IgD-negative memory B cell (primary cell): ENCODE data around the gene ASPHD2. TPM values are rescaled to one million over a fixed set of nuclear protein-coding genes. Genes with fewer than 3 reads are reported as not detected.
"Not testable (repeated sequence)": the region's sequence is repeated elsewhere in the genome, so short reads cannot be mapped to it uniquely, and the experiment has no call there.

Experiments
- H3K27ac Mint-ChIP-seq, 3 donors: one replicate each; pipeline ENCODE4 v1.8.0; 2020 to 2022; ENCODE audit warnings: mild to moderate bottlenecking in 3 of 3, mixed read lengths in 3 of 3, moderate library complexity in 1 of 3
- H3K27me3 Mint-ChIP-seq: one replicate; pipeline ENCODE4 v1.8.0; 2021; ENCODE audit warnings: mixed read lengths
- H3K36me3 Mint-ChIP-seq: one replicate; pipeline ENCODE4 v1.8.0; 2020; ENCODE audit warnings: mild to moderate bottlenecking, mixed read lengths
- H3K4me1 Mint-ChIP-seq, 3 donors: one replicate each; pipeline ENCODE4 v1.8.0; 2020 to 2022; ENCODE audit warnings: mixed read lengths in 3 of 3, mild to moderate bottlenecking in 1 of 3
- H3K4me3 Mint-ChIP-seq, 4 donors: one replicate each; pipeline ENCODE4 v1.8.0; 2020 to 2022; ENCODE audit warnings: mild to moderate bottlenecking in 4 of 4, mixed read lengths in 4 of 4, moderate library complexity in 3 of 4
- H3K9me3 Mint-ChIP-seq, 3 donors: one replicate each; pipeline ENCODE4 v1.8.0; 2020 to 2021; ENCODE audit warnings: mixed read lengths in 3 of 3, mild to moderate bottlenecking in 1 of 3
- polyA plus RNA-seq: library from polyadenylated mRNA; unstranded; fragments of 300-500 nt; fragmentation: Illumina TruSeq; gene quantifications from one replicate; pipeline ENCODE4 v1.2.3, GENCODE V29; 2021

ASPHD2 gene
- polyA plus RNA-seq, 1 donor from 2014 or later = 5.7 TPM

GRCh38 chr22:26432619-26433311, 3.7 kb downstream of the ASPHD2 start:
- H3K36me3 Mint-ChIP-seq = peaks cover 4% of the 10 kb centered on the region
- H3K9me3 Mint-ChIP-seq = no peaks in the 10 kb centered on the region
- H3K27me3 Mint-ChIP-seq = no peaks in the 10 kb centered on the region
- H3K4me3 Mint-ChIP-seq = peak overlapping the region; percentile 10 to 90 (median 40)
- peaks cover 37 to 47% (median 45%) of the 10 kb centered on the region in 3 donors for H3K4me1 Mint-ChIP-seq
- H3K27ac Mint-ChIP-seq = peak overlapping the region in 2 of 3 donors; percentile 90 to 91

GRCh38 chr22:26433805-26434204, 4.7 kb downstream of the ASPHD2 start:
- Mint-ChIP-seq H3K9me3 (no peaks in the 10 kb centered on the region), H3K36me3 (peaks cover 4% of the 10 kb centered on the region), H3K4me1 (peaks cover 37 to 44% (median 42%) of the 10 kb centered on the region in 3 donors), H3K27me3 (no peaks in the 10 kb centered on the region), H3K4me3 (peak overlapping the region in 1 of 4 donors; percentile 21), H3K27ac (peak overlapping the region in 2 of 3 donors; percentile 34 to 69)

GRCh38 chr22:26435327-26436093, 6.5 kb downstream of the ASPHD2 start:
- Mint-ChIP-seq H3K27me3 (no peaks in the 10 kb centered on the region), H3K4me3 (no peak overlapping the region), H3K4me1 (peaks cover 27 to 36% (median 36%) of the 10 kb centered on the region in 3 donors), H3K27ac (no peak overlapping the region), H3K36me3 (peaks cover 4% of the 10 kb centered on the region), H3K9me3 (no peaks in the 10 kb centered on the region)

- H3K27ac Mint-ChIP-seq = no peak overlapping the region
- no peak overlapping the region for H3K4me3 Mint-ChIP-seq
- H3K4me1 Mint-ChIP-seq = peaks cover 16 to 26% (median 25%) of the 10 kb centered on the region in 3 donors
- H3K9me3 Mint-ChIP-seq = no peaks in the 10 kb centered on the region
- peaks cover 4% of the 10 kb centered on the region for H3K36me3 Mint-ChIP-seq
- no peaks in the 10 kb centered on the region for H3K27me3 Mint-ChIP-seq
Measured at GRCh38 chr22:26436903-26437515, 7.9 kb downstream of the ASPHD2 start.

- Mint-ChIP-seq H3K36me3 (peaks cover 4% of the 10 kb centered on the region), H3K9me3 (no peaks in the 10 kb centered on the region), H3K4me3 (no peak overlapping the region), H3K4me1 (peaks cover 8 to 19% (median 17%) of the 10 kb centered on the region in 3 donors), H3K27me3 (no peaks in the 10 kb centered on the region), H3K27ac (peak overlapping the region in 1 of 3 donors; percentile 47)
Measured at GRCh38 chr22:26437694-26438392, 8.8 kb downstream of the ASPHD2 start.

GRCh38 chr22:26438776-26439175, 9.7 kb downstream of the ASPHD2 start:
- not testable (repeated sequence) for H3K36me3 Mint-ChIP-seq, H3K27ac Mint-ChIP-seq, H3K4me3 Mint-ChIP-seq, H3K27me3 Mint-ChIP-seq, H3K9me3 Mint-ChIP-seq
- H3K4me1 Mint-ChIP-seq = peaks cover 6 to 18% (median 15%) of the 10 kb centered on the region in 3 donors

GRCh38 chr22:26439559-26439958, 10.5 kb downstream of the ASPHD2 start:
- Mint-ChIP-seq H3K27ac (no peak overlapping the region), H3K4me1 (peaks cover 6 to 18% (median 15%) of the 10 kb centered on the region in 3 donors), H3K36me3 (peaks cover 4% of the 10 kb centered on the region), H3K27me3 (no peaks in the 10 kb centered on the region), H3K4me3 (no peak overlapping the region), H3K9me3 (no peaks in the 10 kb centered on the region)

- Mint-ChIP-seq H3K4me1 (peaks cover 0 to 5% (median 1%) of the 10 kb centered on the region in 3 donors), H3K4me3 (no peak overlapping the region), H3K36me3 (no peaks in the 10 kb centered on the region), H3K27ac (peak overlapping the region in 1 of 3 donors; percentile 39), H3K27me3 (no peaks in the 10 kb centered on the region), H3K9me3 (no peaks in the 10 kb centered on the region)
Measured at GRCh38 chr22:26442086-26442756, 13.2 kb downstream of the ASPHD2 start.

- Mint-ChIP-seq H3K27ac (no peak overlapping the region), H3K27me3 (no peaks in the 10 kb centered on the region), H3K4me1 (peaks cover 0 to 1% (median 1%) of the 10 kb centered on the region in 3 donors), H3K9me3 (no peaks in the 10 kb centered on the region), H3K36me3 (no peaks in the 10 kb centered on the region), H3K4me3 (no peak overlapping the region)
Measured at GRCh38 chr22:26443901-26444690, 15.0 kb downstream of the ASPHD2 start.

- Mint-ChIP-seq H3K27me3 (no peaks in the 10 kb centered on the region), H3K27ac (no peak overlapping the region), H3K4me3 (no peak overlapping the region), H3K9me3 (no peaks in the 10 kb centered on the region), H3K36me3 (no peaks in the 10 kb centered on the region), H3K4me1 (peaks cover 0 to 1% (median 1%) of the 10 kb centered on the region in 3 donors)
Measured at GRCh38 chr22:26444777-26445176, 15.7 kb downstream of the ASPHD2 start.

- peaks cover 0 to 1% (median 0%) of the 10 kb centered on the region in 3 donors for H3K4me1 Mint-ChIP-seq
- no peaks in the 10 kb centered on the region for H3K27me3 Mint-ChIP-seq
- H3K4me3 Mint-ChIP-seq = no peak overlapping the region
- peak overlapping the region in 1 of 3 donors; percentile 50 for H3K27ac Mint-ChIP-seq
- no peaks in the 10 kb centered on the region for H3K36me3 Mint-ChIP-seq
- H3K9me3 Mint-ChIP-seq = no peaks in the 10 kb centered on the region
Measured at GRCh38 chr22:26445577-26446275, 16.7 kb downstream of the ASPHD2 start.

- peaks cover 0 to 1% (median 0%) of the 10 kb centered on the region in 3 donors for H3K4me1 Mint-ChIP-seq
- no peak overlapping the region for H3K4me3 Mint-ChIP-seq
- no peaks in the 10 kb centered on the region for H3K27me3 Mint-ChIP-seq
- no peak overlapping the region for H3K27ac Mint-ChIP-seq
- H3K9me3 Mint-ChIP-seq = no peaks in the 10 kb centered on the region
- no peaks in the 10 kb centered on the region for H3K36me3 Mint-ChIP-seq
Measured at GRCh38 chr22:26446808-26447515, 17.9 kb downstream of the ASPHD2 start.
